Skeletal muscle tissue (tissue), 4 donors: ENCODE measurements around the gene LRIF1. TPM values are rescaled to one million over a fixed set of nuclear protein-coding genes. Genes with fewer than 3 reads are reported as not detected.

Source experiments
- H3K27ac ChIP-seq: one replicate; pipeline ENCODE4 v1.7.0; 2013; ENCODE audit warnings: mild to moderate bottlenecking, low read depth, low read length, inconsistent platforms
- H3K27me3 ChIP-seq, 3 donors: one replicate each; pipeline ENCODE4 v1.7.0; 2013; ENCODE audit warnings: low read length in 3 of 3; ENCODE audit not compliant: control insufficient read depth in 3 of 3, insufficient read depth in 3 of 3
- H3K36me3 ChIP-seq, 3 donors: one replicate each; pipeline ENCODE4 v1.7.0; 2013; ENCODE audit warnings: low read length in 3 of 3; ENCODE audit not compliant: control insufficient read depth in 3 of 3, insufficient read depth in 3 of 3
- H3K4me1 ChIP-seq, 3 donors: one replicate each; pipeline ENCODE4 v1.7.0; 2013; ENCODE audit warnings: low read length in 3 of 3, mild to moderate bottlenecking in 3 of 3; ENCODE audit not compliant: control insufficient read depth in 3 of 3, insufficient read depth in 3 of 3
- H3K4me3 ChIP-seq, 3 donors: one replicate each; pipeline ENCODE4 v1.7.0; 2013; ENCODE audit warnings: low read length in 3 of 3
- H3K9ac ChIP-seq, 3 donors: one replicate each; pipeline ENCODE4 v1.7.0; 2013; ENCODE audit warnings: low read length in 3 of 3, mild to moderate bottlenecking in 3 of 3, moderate library complexity in 2 of 3, low read depth in 1 of 3
- H3K9me3 ChIP-seq, 3 donors: one replicate each; pipeline ENCODE4 v1.7.0; 2013; ENCODE audit warnings: low read length in 3 of 3; ENCODE audit not compliant: control insufficient read depth in 3 of 3
- total RNA-seq: library from RNA; depleted of rRNA; stranded (reverse); fragments of >200 nt; gene quantifications from one replicate; pipeline ENCODE4 v1.2.3, GENCODE V29; 2014
- donor health status: Osteomylitis.

Gene LRIF1
- total RNA-seq, 1 donor from 2014 or later = 3.7 TPM

DNA sequence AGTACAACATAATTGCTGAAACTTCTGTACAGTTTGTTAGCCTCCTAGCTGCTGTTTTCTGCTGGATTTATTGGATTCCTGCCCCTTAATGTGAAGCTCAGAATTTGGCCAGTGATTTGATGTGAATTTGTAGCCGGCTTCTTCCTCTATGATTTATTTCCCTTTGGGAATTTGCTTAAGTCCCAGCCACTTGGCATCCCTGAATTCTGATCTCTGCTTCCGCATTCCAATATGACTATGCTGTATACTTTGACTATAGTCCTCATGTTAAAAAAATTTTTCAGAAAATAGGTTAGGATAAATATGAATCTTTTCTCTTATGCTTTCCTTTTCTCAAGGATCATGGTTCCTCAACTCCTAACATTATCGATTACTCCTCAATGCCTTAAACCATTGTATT is 12.4 kb upstream of the LRIF1 start:
- Histone ChIP-seq H3K4me1 (no peaks in the 10 kb centered on the region), H3K36me3 (no peaks in the 10 kb centered on the region), H3K27ac (no peak overlapping the region), H3K9ac (no peak overlapping the region), H3K27me3 (peaks cover 5 to 9% (median 8%) of the 10 kb centered on the region in 3 donors), H3K4me3 (no peak overlapping the region), H3K9me3 (peaks cover 0 to 10% (median 0%) of the 10 kb centered on the region in 3 donors)

DNA sequence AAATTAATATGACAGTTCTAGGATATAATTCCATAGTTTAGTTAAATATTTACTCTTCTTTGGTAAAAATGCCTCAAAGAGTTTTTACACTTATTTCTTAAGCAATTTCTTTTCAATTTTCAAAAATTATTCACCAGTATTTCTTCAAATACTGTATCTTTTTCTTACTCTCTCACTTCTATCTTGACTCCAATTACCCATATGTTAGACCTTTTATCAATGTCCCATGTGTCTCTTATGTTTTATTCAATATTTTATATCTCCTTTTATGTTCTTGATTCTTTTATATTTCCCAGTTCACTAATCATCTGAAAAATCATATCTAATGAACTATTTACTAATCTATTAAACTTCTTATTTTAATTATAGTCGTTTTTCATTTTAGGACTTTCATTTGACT is 11.5 kb upstream of the LRIF1 start:
- no peak overlapping the region for H3K9ac ChIP-seq
- H3K36me3 ChIP-seq = no peaks in the 10 kb centered on the region
- peaks cover 5 to 8% (median 7%) of the 10 kb centered on the region in 3 donors for H3K27me3 ChIP-seq
- H3K4me3 ChIP-seq = no peak overlapping the region
- no peaks in the 10 kb centered on the region for H3K4me1 ChIP-seq
- peaks cover 0 to 6% (median 0%) of the 10 kb centered on the region in 3 donors for H3K9me3 ChIP-seq
- H3K27ac ChIP-seq = no peak overlapping the region

DNA sequence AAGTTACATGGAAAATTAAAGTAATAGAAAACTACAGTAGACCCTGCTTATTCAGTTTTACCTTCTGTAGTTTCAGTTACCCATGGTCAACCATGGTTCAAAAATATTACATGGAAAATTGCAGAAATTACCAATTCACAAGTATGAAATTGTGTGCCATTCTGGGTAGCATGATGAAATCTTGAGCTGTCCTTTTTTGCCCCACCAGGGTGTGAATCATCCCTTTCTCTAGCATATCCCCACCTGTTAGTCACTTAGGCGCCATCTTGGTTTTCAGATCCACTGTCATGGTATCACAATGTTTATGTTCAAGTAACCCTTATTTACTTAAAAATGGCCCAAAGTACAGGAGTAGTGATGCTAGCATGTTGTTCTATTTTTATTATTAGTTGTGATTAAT is 3.5 kb upstream of the LRIF1 start:
- H3K4me1 ChIP-seq = peaks cover 0 to 4% (median 0%) of the 10 kb centered on the region in 3 donors

DNA sequence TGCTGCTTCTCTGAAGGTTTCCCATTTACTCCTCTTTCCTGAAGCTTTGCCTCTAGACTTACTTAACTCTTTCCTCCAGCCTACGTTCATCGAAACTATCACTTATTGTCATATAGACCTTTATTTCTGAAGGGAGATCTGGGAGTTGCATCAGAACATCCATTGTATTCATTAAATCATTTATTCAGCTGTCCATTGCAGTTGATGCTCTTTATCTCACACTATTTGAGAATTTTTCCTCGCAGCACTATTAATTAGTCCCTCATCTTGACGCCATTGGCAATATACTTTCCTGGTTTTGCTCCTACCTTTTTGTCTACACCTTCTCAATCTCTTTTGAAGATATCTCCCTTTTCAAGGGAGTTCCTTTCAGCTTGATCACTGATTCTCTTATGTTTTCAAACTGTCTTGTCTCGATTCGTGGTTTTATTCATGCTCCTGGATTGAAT is 757 bp upstream of the LRIF1 start:
- peaks cover 0 to 13% (median 0%) of the 10 kb centered on the region in 3 donors for H3K9me3 ChIP-seq
- peaks cover 3 to 6% (median 6%) of the 10 kb centered on the region in 3 donors for H3K27me3 ChIP-seq
- H3K36me3 ChIP-seq = no peaks in the 10 kb centered on the region
- H3K9ac ChIP-seq = peak overlapping the region; percentile 50 to 55 (median 54)
- peaks cover 0 to 8% (median 2%) of the 10 kb centered on the region in 3 donors for H3K4me1 ChIP-seq
- H3K4me3 ChIP-seq = peak overlapping the region; percentile 81 to 93 (median 93)
- H3K27ac ChIP-seq = peak overlapping the region; percentile 95

More for the DNA sequence above, 3.5 kb upstream of the LRIF1 start:
- peaks cover 0 to 5% (median 0%) of the 10 kb centered on the region in 3 donors for H3K9me3 ChIP-seq
- no peaks in the 10 kb centered on the region for H3K36me3 ChIP-seq
- H3K4me3 ChIP-seq = no peak overlapping the region
- peaks cover 8 to 11% (median 10%) of the 10 kb centered on the region in 3 donors for H3K27me3 ChIP-seq
- no peak overlapping the region for H3K9ac ChIP-seq
- no peak overlapping the region for H3K27ac ChIP-seq

DNA sequence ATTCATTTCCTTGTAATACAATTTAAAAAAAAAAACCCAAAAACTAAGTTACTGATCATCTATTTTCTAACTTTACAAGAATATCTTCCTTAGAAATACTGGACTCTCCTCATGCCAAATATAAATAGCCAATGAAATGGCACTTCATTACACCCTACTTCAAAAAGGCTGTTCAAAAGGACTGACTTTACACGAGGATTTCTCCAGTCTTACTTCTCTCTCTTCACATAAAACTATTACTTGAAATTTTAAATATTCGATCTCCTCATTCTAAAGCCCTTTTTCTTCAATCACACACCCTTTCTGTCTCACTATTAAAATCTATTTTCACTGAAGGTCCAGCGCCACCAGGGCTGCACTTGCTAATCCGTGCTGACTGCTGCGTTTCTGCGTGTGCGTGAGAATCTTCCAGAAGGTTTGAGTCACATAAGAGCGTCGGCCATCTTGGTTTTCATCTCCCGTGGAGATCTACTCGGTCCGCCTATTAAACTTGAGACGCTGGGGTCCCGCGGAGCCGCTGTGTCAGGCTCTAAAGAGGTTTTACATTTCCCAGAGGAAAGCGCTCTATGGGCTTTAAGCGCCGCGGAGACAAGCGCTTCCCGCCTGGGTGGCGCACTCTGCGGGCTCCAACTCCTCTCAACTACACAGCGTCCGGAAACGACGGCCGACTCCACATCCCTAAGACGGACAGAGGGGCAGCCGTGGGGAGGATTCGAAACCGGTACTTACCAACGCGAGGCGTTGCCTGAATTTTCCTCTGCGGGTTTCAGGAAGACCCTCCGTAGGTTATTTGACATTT is 631 bp downstream of the LRIF1 start:
- peaks cover 0 to 8% (median 2%) of the 10 kb centered on the region in 3 donors for H3K4me1 ChIP-seq
- H3K9me3 ChIP-seq = peaks cover 0 to 10% (median 0%) of the 10 kb centered on the region in 3 donors
- H3K36me3 ChIP-seq = no peaks in the 10 kb centered on the region
- H3K4me3 ChIP-seq = peak overlapping the region; percentile 81 to 93 (median 93)
- H3K9ac ChIP-seq = peak overlapping the region; percentile 84 to 89 (median 87)
- H3K27ac ChIP-seq = peak overlapping the region; percentile 95
- peaks cover under 1 to 5% (median 3%) of the 10 kb centered on the region in 3 donors for H3K27me3 ChIP-seq

DNA sequence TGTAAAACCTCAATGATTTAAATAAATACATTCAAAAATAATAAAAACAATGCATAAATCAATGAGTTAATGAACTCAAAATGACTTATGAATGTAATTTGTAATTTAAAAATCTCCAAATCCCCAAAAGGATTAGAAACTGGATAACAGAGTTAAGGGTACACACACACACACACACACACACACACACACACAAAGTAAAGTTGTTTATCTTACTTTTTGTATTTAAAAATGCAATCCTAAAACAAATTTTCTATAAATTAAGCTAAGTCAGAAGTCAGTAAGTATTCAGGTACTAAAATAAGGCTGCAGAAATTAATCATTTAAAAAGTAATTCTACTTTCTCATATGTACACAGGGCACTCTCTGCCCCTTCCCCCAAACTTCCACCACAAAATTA is 1.8 kb downstream of the LRIF1 start:
- Histone ChIP-seq H3K4me3 (peak overlapping the region in 2 of 3 donors; percentile 93), H3K9ac (no peak overlapping the region), H3K27me3 (peaks cover 0 to 5% (median 3%) of the 10 kb centered on the region in 3 donors), H3K9me3 (peaks cover 0 to 10% (median 0%) of the 10 kb centered on the region in 3 donors), H3K36me3 (no peaks in the 10 kb centered on the region), H3K27ac (no peak overlapping the region), H3K4me1 (peaks cover 0 to 8% (median 2%) of the 10 kb centered on the region in 3 donors)

DNA sequence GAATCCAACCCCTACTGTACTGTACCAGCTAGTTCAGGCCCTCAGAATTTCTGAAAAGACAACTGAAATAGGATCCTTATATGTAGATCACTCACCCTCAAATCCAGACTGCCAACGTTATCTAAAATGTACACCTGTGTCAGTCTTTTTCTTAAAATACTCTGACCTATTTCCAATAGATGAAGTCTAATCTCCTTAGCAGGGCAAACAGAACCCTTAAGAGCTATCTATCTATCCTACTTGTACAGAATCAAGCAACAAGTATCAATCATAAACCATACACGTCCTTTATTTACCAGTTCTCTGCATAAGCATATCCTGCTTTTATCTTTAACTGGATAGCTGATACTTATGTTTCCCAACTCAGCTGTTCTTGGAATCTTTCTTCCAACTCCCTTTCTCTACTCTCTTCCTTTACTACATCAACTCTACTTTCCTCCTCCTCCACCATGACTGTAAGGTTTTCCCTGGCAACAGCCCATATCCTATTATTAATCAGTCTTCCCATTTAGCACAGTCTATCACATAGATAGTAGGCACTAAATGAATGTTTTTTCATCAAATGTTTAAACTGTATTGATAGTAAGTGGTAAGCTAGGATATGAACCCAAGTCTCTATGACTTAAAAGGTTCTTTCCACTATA is 2.8 kb downstream of the LRIF1 start:
- Histone ChIP-seq H3K4me3 (peak overlapping the region in 1 of 3 donors; percentile 53), H3K27me3 (no peaks in the 10 kb centered on the region), H3K27ac (no peak overlapping the region), H3K9me3 (peaks cover 0 to 8% (median 0%) of the 10 kb centered on the region in 3 donors), H3K4me1 (peaks cover 0 to 8% (median 2%) of the 10 kb centered on the region in 3 donors), H3K36me3 (no peaks in the 10 kb centered on the region), H3K9ac (no peak overlapping the region)

DNA sequence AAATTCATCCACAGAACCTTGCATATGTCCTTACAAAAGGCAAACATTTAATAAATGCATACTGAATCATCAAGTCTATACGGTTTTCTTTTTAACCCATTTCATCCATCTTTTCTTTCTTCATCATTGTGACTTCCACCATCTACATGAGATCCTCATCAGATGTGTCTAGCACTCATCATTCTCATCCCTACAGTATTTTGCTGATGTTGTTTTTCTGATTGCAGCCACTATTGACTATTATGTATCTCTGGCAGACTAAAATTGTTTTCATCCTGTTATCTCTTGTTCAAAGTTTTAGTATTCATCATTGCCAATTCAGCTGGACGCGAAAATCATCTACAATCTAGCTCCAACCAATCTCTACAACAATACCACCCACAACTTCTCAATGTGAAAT is 5.9 kb downstream of the LRIF1 start:
- Histone ChIP-seq H3K36me3 (no peaks in the 10 kb centered on the region), H3K4me3 (no peak overlapping the region), H3K9me3 (peaks cover 0 to 8% (median 0%) of the 10 kb centered on the region in 3 donors), H3K4me1 (peaks cover 0 to 4% (median 2%) of the 10 kb centered on the region in 3 donors), H3K27me3 (no peaks in the 10 kb centered on the region), H3K27ac (no peak overlapping the region), H3K9ac (no peak overlapping the region)

DNA sequence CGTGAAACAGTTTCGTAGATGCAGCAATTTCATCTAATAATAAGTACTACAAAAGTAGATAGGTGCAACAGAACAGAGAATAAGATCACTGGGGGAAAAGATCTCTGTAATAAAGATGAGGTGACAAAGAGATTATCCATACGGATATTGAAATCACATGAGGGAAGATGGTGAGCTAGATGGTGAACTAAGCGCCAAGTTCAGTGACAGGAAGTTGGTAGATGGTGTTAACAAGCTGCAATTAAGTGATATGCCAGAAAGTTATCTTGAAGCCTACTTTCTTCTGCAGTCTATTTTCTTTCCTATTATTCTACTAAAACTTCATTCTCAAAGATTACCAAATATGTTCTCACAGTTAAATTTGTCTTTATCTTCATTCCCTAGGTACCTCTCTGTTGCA is 7.1 kb downstream of the LRIF1 start:
- peaks cover 0 to 8% (median 0%) of the 10 kb centered on the region in 3 donors for H3K9me3 ChIP-seq
- no peak overlapping the region for H3K9ac ChIP-seq
- H3K36me3 ChIP-seq = peaks cover 0 to 7% (median 6%) of the 10 kb centered on the region in 3 donors

More for the DNA sequence above, 7.1 kb downstream of the LRIF1 start:
- peaks cover 0 to 4% (median 2%) of the 10 kb centered on the region in 3 donors for H3K4me1 ChIP-seq
- H3K4me3 ChIP-seq = no peak overlapping the region
- no peaks in the 10 kb centered on the region for H3K27me3 ChIP-seq
- H3K27ac ChIP-seq = no peak overlapping the region
